ENCODE data around the gene BAMBI.

BAMBI gene

GRCh38 chr10:28711041-28711440 lies 33.7 kb downstream of the BAMBI start:
- no peak overlapping the region for H3K27ac Mint-ChIP-seq
- H3K4me3 Mint-ChIP-seq = no peak overlapping the region
- peaks cover 2% of the 10 kb centered on the region for H3K27me3 Mint-ChIP-seq
- H3K9me3 Mint-ChIP-seq (ENCODE audit: low read depth) = no peaks in the 10 kb centered on the region
- H3K36me3 Mint-ChIP-seq = no peaks in the 10 kb centered on the region
- H3K4me1 Mint-ChIP-seq (ENCODE audit: low read depth) = no peaks in the 10 kb centered on the region

GRCh38 chr10:28711776-28712175 lies 34.5 kb downstream of the BAMBI start:
- no peaks in the 10 kb centered on the region for H3K36me3 Mint-ChIP-seq
- H3K4me1 Mint-ChIP-seq (ENCODE audit: low read depth) = no peaks in the 10 kb centered on the region
- no peak overlapping the region for H3K4me3 Mint-ChIP-seq
- no peaks in the 10 kb centered on the region for H3K9me3 Mint-ChIP-seq (ENCODE audit: low read depth)
- peaks cover 2% of the 10 kb centered on the region for H3K27me3 Mint-ChIP-seq
- H3K27ac Mint-ChIP-seq = no peak overlapping the region

- no peaks in the 10 kb centered on the region for H3K27me3 Mint-ChIP-seq
- no peaks in the 10 kb centered on the region for H3K4me1 Mint-ChIP-seq (ENCODE audit: low read depth)
- H3K4me3 Mint-ChIP-seq = no peak overlapping the region
- no peaks in the 10 kb centered on the region for H3K9me3 Mint-ChIP-seq (ENCODE audit: low read depth)
- no peak overlapping the region for H3K27ac Mint-ChIP-seq
- H3K36me3 Mint-ChIP-seq = no peaks in the 10 kb centered on the region
These were observed 36.5 kb downstream of the BAMBI start for GRCh38 chr10:28713626-28714352.

- Mint-ChIP-seq H3K4me1 (ENCODE audit: low read depth) (no peaks in the 10 kb centered on the region), H3K9me3 (ENCODE audit: low read depth) (no peaks in the 10 kb centered on the region), H3K36me3 (no peaks in the 10 kb centered on the region), H3K27me3 (peaks cover 2% of the 10 kb centered on the region), H3K27ac (no peak overlapping the region), H3K4me3 (no peak overlapping the region)
These were observed 37.2 kb downstream of the BAMBI start for GRCh38 chr10:28714401-28715053.

GRCh38 chr10:28715246-28715645 lies 37.9 kb downstream of the BAMBI start:
- no peaks in the 10 kb centered on the region for H3K36me3 Mint-ChIP-seq
- no peaks in the 10 kb centered on the region for H3K4me1 Mint-ChIP-seq (ENCODE audit: low read depth)
- no peak overlapping the region for H3K27ac Mint-ChIP-seq
- peaks cover 4% of the 10 kb centered on the region for H3K27me3 Mint-ChIP-seq
- H3K4me3 Mint-ChIP-seq = no peak overlapping the region
- no peaks in the 10 kb centered on the region for H3K9me3 Mint-ChIP-seq (ENCODE audit: low read depth)

GRCh38 chr10:28715757-28716156 lies 38.4 kb downstream of the BAMBI start:
- Mint-ChIP-seq H3K9me3 (ENCODE audit: low read depth) (no peaks in the 10 kb centered on the region), H3K4me1 (ENCODE audit: low read depth) (no peaks in the 10 kb centered on the region), H3K27me3 (peaks cover 4% of the 10 kb centered on the region), H3K27ac (no peak overlapping the region), H3K36me3 (no peaks in the 10 kb centered on the region), H3K4me3 (no peak overlapping the region)

GRCh38 chr10:28716748-28717147 lies 39.4 kb downstream of the BAMBI start:
- Mint-ChIP-seq H3K36me3 (no peaks in the 10 kb centered on the region), H3K9me3 (ENCODE audit: low read depth) (no peaks in the 10 kb centered on the region), H3K27ac (no peak overlapping the region), H3K4me1 (ENCODE audit: low read depth) (peaks cover 2% of the 10 kb centered on the region), H3K27me3 (peaks cover 11% of the 10 kb centered on the region), H3K4me3 (no peak overlapping the region)

GRCh38 chr10:28717656-28718201 lies 40.4 kb downstream of the BAMBI start:
- no peak overlapping the region for H3K4me3 Mint-ChIP-seq
- no peaks in the 10 kb centered on the region for H3K9me3 Mint-ChIP-seq (ENCODE audit: low read depth)
- no peak overlapping the region for H3K27ac Mint-ChIP-seq
- H3K36me3 Mint-ChIP-seq = no peaks in the 10 kb centered on the region
- peaks cover 5% of the 10 kb centered on the region for H3K4me1 Mint-ChIP-seq (ENCODE audit: low read depth)
- peaks cover 11% of the 10 kb centered on the region for H3K27me3 Mint-ChIP-seq

GRCh38 chr10:28719789-28720436 lies 42.6 kb downstream of the BAMBI start:
- H3K36me3 Mint-ChIP-seq = no peaks in the 10 kb centered on the region
- no peak overlapping the region for H3K4me3 Mint-ChIP-seq
- H3K27ac Mint-ChIP-seq = no peak overlapping the region
- H3K4me1 Mint-ChIP-seq (ENCODE audit: low read depth) = peaks cover 6% of the 10 kb centered on the region
- H3K9me3 Mint-ChIP-seq (ENCODE audit: low read depth) = no peaks in the 10 kb centered on the region
- H3K27me3 Mint-ChIP-seq = peaks cover 19% of the 10 kb centered on the region

GRCh38 chr10:28721318-28721951 lies 44.1 kb downstream of the BAMBI start:
- Mint-ChIP-seq H3K4me3 (peak overlapping the region; percentile 40), H3K27me3 (peaks cover 20% of the 10 kb centered on the region), H3K27ac (no peak overlapping the region), H3K4me1 (ENCODE audit: low read depth) (peaks cover 6% of the 10 kb centered on the region), H3K36me3 (no peaks in the 10 kb centered on the region), H3K9me3 (ENCODE audit: low read depth) (no peaks in the 10 kb centered on the region)

GRCh38 chr10:28722065-28722803 lies 44.9 kb downstream of the BAMBI start:
- H3K27me3 Mint-ChIP-seq = peaks cover 20% of the 10 kb centered on the region
- peak overlapping the region; percentile 63 for H3K4me3 Mint-ChIP-seq
- no peaks in the 10 kb centered on the region for H3K36me3 Mint-ChIP-seq
- H3K27ac Mint-ChIP-seq = no peak overlapping the region
- peaks cover 6% of the 10 kb centered on the region for H3K4me1 Mint-ChIP-seq (ENCODE audit: low read depth)
- no peaks in the 10 kb centered on the region for H3K9me3 Mint-ChIP-seq (ENCODE audit: low read depth)

GRCh38 chr10:28728366-28728765 lies 51.0 kb downstream of the BAMBI start:
- Mint-ChIP-seq H3K9me3 (ENCODE audit: low read depth) (no peaks in the 10 kb centered on the region), H3K36me3 (no peaks in the 10 kb centered on the region), H3K4me3 (no peak overlapping the region), H3K27me3 (peaks cover 11% of the 10 kb centered on the region), H3K4me1 (ENCODE audit: low read depth) (no peaks in the 10 kb centered on the region), H3K27ac (no peak overlapping the region)

- Mint-ChIP-seq H3K4me1 (ENCODE audit: low read depth) (no peaks in the 10 kb centered on the region), H3K9me3 (ENCODE audit: low read depth) (no peaks in the 10 kb centered on the region), H3K4me3 (no peak overlapping the region), H3K27ac (no peak overlapping the region), H3K36me3 (no peaks in the 10 kb centered on the region), H3K27me3 (peaks cover 5% of the 10 kb centered on the region)
These were observed 52.9 kb downstream of the BAMBI start for GRCh38 chr10:28730031-28730778.

- Mint-ChIP-seq H3K4me3 (no peak overlapping the region), H3K36me3 (no peaks in the 10 kb centered on the region), H3K9me3 (ENCODE audit: low read depth) (no peaks in the 10 kb centered on the region), H3K27ac (no peak overlapping the region), H3K27me3 (peaks cover 4% of the 10 kb centered on the region), H3K4me1 (ENCODE audit: low read depth) (no peaks in the 10 kb centered on the region)
These were observed 54.8 kb downstream of the BAMBI start for GRCh38 chr10:28732091-28732490.

All from activated naive CD8-positive, alpha-beta T cell (primary cell).